Measurements from ENCODE around the gene SPEM1.

GRCh38 chr17:7423679-7424078 is 3.6 kb downstream of the SPEM1 start:
- TF ChIP-seq, protein P1, sequence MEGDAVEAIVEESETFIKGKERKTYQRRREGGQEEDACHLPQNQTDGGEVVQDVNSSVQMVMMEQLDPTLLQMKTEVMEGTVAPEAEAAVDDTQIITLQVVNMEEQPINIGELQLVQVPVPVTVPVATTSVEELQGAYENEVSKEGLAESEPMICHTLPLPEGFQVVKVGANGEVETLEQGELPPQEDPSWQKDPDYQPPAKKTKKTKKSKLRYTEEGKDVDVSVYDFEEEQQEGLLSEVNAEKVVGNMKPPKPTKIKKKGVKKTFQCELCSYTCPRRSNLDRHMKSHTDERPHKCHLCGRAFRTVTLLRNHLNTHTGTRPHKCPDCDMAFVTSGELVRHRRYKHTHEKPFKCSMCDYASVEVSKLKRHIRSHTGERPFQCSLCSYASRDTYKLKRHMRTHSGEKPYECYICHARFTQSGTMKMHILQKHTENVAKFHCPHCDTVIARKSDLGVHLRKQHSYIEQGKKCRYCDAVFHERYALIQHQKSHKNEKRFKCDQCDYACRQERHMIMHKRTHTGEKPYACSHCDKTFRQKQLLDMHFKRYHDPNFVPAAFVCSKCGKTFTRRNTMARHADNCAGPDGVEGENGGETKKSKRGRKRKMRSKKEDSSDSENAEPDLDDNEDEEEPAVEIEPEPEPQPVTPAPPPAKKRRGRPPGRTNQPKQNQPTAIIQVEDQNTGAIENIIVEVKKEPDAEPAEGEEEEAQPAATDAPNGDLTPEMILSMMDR (IDR thresholded peaks at IDR 0.05), result no peak
- TF ChIP-seq POLR2A (IDR thresholded peaks at IDR 0.05), result no peak

Measured in thyroid gland (tissue), 4 donors.